BLaER1 (cell line): ENCODE data around the gene SYCE3.

Source experiments
- H3K27ac ChIP-seq: shearing (Covaris generic); formaldehyde crosslinking; 2 replicates; pipeline ENCODE4 v1.8.1; 2022
- H3K27me3 ChIP-seq: shearing (Covaris generic); formaldehyde crosslinking; 2 replicates; pipeline ENCODE4 v1.8.1; 2022
- H3K36me3 ChIP-seq: shearing (Covaris generic); formaldehyde crosslinking; 2 replicates; pipeline ENCODE4 v1.8.1; 2022
- H3K4me1 ChIP-seq: shearing (Covaris generic); formaldehyde crosslinking; 2 replicates; pipeline ENCODE4 v1.8.1; 2022
- H3K4me2 ChIP-seq: shearing (Covaris generic); formaldehyde crosslinking; 2 replicates; pipeline ENCODE4 v1.8.1; 2022
- H3K4me3 ChIP-seq: shearing (Covaris generic); formaldehyde crosslinking; 2 replicates; pipeline ENCODE4 v1.8.1; 2022
- H3K9ac ChIP-seq: shearing (Covaris generic); formaldehyde crosslinking; 2 replicates; pipeline ENCODE4 v1.8.1; 2022
- H3K9me3 ChIP-seq: shearing (Covaris generic); formaldehyde crosslinking; 2 replicates; pipeline ENCODE4 v1.8.1; 2022
- H4K20me1 ChIP-seq: shearing (Covaris generic); formaldehyde crosslinking; 2 replicates; pipeline ENCODE4 v1.8.1; 2022
- Cebpa-rat ChIP-seq: shearing (Covaris generic); IDR thresholded peaks from 2 replicates; pipeline ENCODE4 v1.8.1; 2022

SYCE3 gene

DNA sequence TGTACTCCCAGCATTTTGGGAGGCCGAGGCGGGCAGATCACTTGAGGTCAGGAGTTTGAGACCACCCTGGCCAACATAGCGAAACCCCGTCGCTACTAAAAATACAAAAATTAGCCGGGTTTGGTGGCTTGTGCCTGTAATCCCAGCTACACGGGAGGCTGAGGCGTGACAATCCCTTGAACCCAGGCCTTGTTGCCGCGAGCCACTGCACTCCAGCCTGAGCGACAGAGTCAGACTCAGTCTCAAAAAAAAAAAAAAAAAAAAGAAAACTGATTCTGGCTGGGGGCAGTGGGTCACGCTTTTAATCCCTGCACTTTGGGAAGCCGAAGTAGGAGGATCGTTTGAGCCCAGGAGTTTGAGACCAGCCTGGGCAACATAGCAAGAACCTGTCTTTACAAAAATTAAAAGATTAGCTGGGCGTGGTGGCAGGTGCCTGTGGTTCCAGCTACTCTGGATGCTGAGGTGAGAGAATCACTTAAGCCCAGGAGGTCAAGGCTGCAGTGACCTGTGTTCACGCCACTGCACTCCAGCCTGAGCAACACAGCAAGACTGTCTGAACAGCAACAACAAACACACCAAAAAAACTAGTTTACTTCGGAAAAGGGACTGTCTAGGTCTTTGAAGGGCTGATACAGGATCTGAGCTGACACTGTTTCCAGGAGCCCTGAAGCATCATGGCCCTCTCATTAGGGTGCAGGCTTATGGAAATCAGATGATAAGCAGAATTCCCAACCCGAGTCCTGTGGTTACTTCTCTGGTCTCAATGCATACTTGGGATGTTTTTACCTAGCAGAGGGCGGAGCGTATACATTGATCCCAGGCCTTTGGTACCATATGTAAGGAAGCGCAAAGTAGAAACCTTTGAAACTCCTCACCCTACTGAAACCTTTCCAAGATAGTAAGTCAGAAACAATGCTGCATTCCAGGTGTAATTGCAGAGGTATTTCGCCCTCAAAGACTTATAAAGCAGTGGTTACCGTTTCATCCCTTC is 21.7 kb upstream of the SYCE3 start:
- no peaks in the 10 kb centered on the region for H3K9me3 ChIP-seq
- peaks cover 21% of the 10 kb centered on the region for H3K36me3 ChIP-seq
- peak overlapping the region; percentile 93; the same call in 1 of the 2 replicates for H3K9ac ChIP-seq
- H3K27me3 ChIP-seq = no peaks in the 10 kb centered on the region
- no peak for TF ChIP-seq Cebpa-rat
- no peak overlapping the region for H3K27ac ChIP-seq
- peaks cover 17% of the 10 kb centered on the region for H4K20me1 ChIP-seq
- no peak overlapping the region for H3K4me3 ChIP-seq
- peaks cover 28% of the 10 kb centered on the region for H3K4me1 ChIP-seq
- H3K4me2 ChIP-seq = peak overlapping the region; percentile 92

DNA sequence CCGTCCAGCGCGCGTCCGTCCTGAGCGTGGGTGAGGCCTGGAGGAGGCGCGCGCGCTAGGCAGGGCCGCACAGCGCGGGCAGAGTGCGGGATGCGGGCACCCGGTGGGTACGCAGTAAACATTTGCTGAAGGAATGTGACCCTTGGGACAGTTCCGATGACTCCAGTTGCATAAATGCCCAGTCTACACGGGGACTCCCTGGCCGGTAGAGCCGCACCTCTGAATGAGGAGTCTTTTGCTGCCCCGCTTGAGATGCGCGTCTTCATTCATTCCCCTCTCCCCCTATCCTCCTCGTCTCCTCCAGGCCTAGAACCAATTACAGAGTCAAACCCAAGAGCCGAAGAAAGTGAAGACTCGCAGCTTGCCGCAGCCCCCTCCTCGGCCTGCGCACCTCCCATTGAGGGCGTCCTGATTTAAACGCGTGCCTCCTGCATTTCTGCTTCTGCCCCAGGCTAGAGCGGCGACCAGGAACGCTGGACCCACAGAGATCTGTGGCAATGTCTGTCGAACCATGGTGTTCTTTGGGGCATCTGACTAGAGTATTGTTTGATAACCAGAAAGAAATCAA is 20.7 kb upstream of the SYCE3 start:
- H3K36me3 ChIP-seq = peaks cover 31% of the 10 kb centered on the region
- peaks cover 28% of the 10 kb centered on the region for H3K4me1 ChIP-seq
- H3K4me3 ChIP-seq = peak overlapping the region; percentile 87
- peak overlapping the region; percentile 93 for H3K9ac ChIP-seq
- H3K4me2 ChIP-seq = peak overlapping the region; percentile 92
- no peak for TF ChIP-seq Cebpa-rat
- peaks cover 17% of the 10 kb centered on the region for H4K20me1 ChIP-seq
- no peaks in the 10 kb centered on the region for H3K27me3 ChIP-seq
- H3K9me3 ChIP-seq = no peaks in the 10 kb centered on the region
- peak overlapping the region; percentile 97 for H3K27ac ChIP-seq

DNA sequence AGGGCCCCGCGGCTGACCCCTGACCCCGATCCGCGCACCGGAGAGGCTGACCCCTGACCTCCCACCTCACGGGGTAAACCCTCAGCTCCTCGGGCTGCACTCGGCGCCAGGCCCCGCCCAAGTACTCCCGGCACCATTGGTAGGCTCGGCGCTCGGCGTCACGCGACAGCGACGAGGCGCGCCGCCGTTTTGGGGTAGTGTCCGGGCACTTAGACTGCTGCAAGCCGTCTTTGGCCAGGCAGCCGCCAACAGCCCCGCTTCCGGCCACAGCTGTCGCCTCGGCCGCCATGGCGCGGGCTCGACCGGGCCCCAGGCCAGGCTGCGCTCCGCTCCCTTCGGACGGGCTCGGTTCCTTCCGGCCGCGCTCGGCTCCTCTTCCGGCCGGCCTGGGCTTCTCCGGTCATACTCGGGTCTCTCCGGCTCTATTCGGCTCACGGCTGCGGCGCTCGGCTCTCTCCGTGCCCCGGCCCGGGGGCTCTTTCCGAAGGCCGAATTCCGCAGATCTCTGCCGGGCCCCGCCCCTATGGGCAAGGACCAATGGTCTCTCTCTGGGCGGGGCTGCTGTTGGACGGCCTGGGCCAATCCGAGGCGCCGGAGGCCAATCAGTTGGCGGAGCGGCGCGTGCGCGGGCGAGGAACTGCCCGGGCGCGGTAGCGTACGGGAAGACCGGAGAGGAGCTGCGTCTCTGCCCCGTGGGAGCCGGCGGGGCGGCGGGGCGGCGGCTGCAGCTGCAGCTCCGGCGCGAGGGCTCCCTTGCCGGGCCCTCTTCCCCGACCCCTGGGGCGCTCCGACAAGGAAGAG is 20.0 kb upstream of the SYCE3 start, which contains the start of gene CHKB:
Gene CHKB (minus strand): TSS at position 357 of the 801 bp plus-strand sequence. CDS start 68 bp downstream, at position 289.
- Histone ChIP-seq H4K20me1 (peaks cover 17% of the 10 kb centered on the region), H3K4me2 (peak within 1 kb of the TSS; percentile 96), H3K36me3 (peaks cover 33% of the 10 kb centered on the region), H3K4me3 (peak within 1 kb of the TSS; percentile 87), H3K4me1 (peaks cover 28% of the 10 kb centered on the region), H3K9me3 (no peaks in the 10 kb centered on the region), H3K9ac (peak within 1 kb of the TSS; percentile 93), H3K27me3 (no peaks in the 10 kb centered on the region), H3K27ac (peak within 1 kb of the TSS; percentile 97)
- TF ChIP-seq Cebpa-rat = no peak

DNA sequence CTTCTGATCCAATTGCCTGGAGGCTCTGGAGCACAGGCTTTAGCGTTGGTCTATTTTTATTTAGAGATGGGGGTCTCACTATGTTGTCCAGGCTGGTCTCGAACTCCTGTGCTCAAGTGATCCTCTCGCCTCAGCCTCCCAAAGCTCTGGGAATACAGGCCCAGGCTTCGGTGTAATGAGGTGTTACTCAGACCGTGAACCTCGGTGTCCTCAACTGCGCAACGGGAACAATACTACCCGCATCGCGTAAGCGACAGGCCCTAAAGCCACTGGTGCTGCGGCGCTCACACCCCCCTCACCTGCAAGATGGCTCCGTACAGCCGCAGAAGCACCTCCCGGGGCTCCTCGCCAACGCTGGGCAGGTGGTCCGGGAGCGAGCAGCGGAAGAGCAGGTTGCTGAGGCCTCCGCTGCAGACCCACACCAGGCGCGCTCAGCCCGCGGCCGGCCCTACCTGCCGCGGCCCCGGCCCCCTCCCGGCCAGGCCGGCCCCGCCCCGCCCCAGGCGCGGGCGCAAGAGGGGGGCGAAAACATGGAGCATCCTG is 19.3 kb upstream of the SYCE3 start:
- H4K20me1 ChIP-seq = peaks cover 12% of the 10 kb centered on the region
- H3K9ac ChIP-seq = peak overlapping the region; percentile 93
- no peaks in the 10 kb centered on the region for H3K27me3 ChIP-seq
- peaks cover 39% of the 10 kb centered on the region for H3K36me3 ChIP-seq
- peak overlapping the region; percentile 87 for H3K4me3 ChIP-seq
- no peak for TF ChIP-seq Cebpa-rat
- peaks cover 28% of the 10 kb centered on the region for H3K4me1 ChIP-seq
- H3K27ac ChIP-seq = peak overlapping the region; percentile 97
- H3K9me3 ChIP-seq = no peaks in the 10 kb centered on the region
- H3K4me2 ChIP-seq = peak overlapping the region; percentile 96

DNA sequence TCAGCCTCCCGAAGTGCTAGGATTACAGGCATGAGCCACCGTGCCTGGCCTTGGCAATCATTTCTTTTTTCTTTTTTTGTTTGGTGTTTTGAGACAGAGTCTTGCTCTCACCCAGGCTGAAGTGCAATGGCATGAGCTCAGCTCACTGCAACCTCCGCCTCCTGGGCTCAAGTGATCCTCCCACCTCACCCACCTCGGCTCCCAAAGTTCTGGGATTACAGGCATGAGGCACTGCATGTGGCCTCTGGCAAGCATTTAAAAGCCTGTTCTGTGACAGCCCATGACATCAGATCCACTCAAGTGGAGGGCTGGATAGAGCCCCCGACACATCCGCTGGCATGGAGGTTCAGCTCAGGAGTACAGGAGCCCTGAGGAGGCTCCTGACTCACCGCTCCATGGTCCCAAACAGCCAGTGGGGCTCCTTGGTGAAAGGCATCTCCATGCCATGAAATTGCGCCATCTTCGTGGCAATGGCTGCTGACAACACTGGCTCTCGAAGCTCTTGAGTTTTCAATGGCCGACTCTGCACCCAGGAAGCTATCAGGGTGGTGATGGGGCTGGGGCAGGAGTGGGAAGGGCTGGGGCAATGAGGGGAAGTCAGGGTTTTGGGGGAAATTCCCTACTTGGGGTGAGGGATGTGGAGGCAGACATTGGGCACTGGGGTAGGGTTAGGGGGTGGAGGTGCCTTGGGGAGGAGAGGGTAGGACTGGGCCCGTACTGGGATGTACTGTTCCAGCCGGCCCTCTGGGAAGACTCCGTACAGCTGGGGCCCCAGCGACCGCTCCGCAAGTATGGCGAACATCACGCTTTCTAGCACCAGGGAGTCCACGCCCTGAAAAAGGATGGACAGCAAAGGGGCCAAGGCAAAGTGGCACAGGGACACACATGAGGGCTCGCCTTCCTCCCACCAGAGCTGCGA is 18.6 kb upstream of the SYCE3 start:
- peak overlapping the region; percentile 97; the same call in 1 of the 2 replicates for H3K27ac ChIP-seq
- peaks cover 28% of the 10 kb centered on the region for H3K4me1 ChIP-seq
- H3K36me3 ChIP-seq = peaks cover 46% of the 10 kb centered on the region

DNA sequence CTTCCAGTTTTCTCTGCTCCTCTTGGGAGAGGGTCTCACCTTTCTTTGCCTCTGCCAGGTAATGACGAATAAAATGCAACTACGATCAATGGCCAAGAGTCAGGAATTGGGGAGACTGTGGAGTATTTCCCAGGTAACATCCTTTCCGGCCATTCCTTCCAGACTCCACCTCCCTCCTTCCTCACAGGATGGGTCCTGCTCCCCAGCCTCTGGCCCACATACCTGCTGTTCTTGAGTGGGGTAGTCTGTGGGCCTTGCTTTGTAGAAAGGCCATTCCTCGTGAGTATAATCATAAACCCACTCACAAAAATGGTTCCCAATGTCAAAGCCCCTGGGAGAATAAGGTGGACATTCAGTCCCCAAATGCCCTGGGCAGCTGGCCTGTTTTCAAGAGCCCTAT is 17.0 kb upstream of the SYCE3 start:
- H3K36me3 ChIP-seq = peaks cover 58% of the 10 kb centered on the region
- no peaks in the 10 kb centered on the region for H3K9me3 ChIP-seq
- 0 out of 2 replicates have a peak overlapping the region, but pooled peaks have one; percentile 10 for H3K9ac ChIP-seq
- H3K27me3 ChIP-seq = no peaks in the 10 kb centered on the region
- H4K20me1 ChIP-seq = peaks cover 20% of the 10 kb centered on the region
- peaks cover 28% of the 10 kb centered on the region for H3K4me1 ChIP-seq
- no peak overlapping the region for H3K27ac ChIP-seq
- no peak overlapping the region for H3K4me2 ChIP-seq
- no peak for TF ChIP-seq Cebpa-rat
- no peak overlapping the region for H3K4me3 ChIP-seq

More for the DNA sequence above, 18.6 kb upstream of the SYCE3 start:
- Histone ChIP-seq H3K4me2 (peak overlapping the region; percentile 96), H3K4me3 (peak overlapping the region; percentile 87), H3K9me3 (no peaks in the 10 kb centered on the region), H3K9ac (peak overlapping the region; percentile 93), H4K20me1 (peaks cover 14% of the 10 kb centered on the region), H3K27me3 (no peaks in the 10 kb centered on the region)
- TF ChIP-seq Cebpa-rat = no peak

DNA sequence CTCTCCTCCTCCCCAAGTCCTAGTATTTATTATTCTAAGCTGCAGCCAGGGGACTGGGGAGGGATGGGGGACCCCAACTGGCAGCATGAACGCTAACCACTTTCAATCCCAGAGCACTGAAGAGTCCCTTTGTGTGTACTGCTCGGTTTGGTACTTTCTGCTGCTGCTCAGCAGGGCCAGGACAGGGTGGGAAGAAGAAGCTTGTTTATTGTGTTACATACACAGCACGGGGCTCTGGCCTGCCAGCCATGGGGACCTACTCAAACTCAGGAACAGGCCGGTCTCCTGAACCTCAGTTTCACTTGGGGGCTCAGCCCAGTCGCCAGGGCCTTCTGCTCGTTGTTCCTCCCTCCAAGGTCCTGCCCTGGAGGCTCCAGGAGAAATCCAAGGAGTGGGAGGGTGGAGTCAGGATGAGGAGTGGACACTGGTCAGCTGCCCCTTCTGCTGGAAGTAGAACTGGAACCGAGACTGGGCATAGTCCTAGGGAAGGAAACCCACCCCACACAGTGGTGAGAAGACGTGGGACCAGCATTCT is 16.1 kb upstream of the SYCE3 start:
- H3K4me1 ChIP-seq = peaks cover 25% of the 10 kb centered on the region
- no peak overlapping the region for H3K9ac ChIP-seq
- no peak overlapping the region for H3K4me2 ChIP-seq
- H3K27me3 ChIP-seq = no peaks in the 10 kb centered on the region
- peaks cover 25% of the 10 kb centered on the region for H4K20me1 ChIP-seq
- H3K9me3 ChIP-seq = no peaks in the 10 kb centered on the region
- TF ChIP-seq Cebpa-rat = no peak
- H3K4me3 ChIP-seq = no peak overlapping the region
- H3K27ac ChIP-seq = no peak overlapping the region
- peaks cover 68% of the 10 kb centered on the region for H3K36me3 ChIP-seq

DNA sequence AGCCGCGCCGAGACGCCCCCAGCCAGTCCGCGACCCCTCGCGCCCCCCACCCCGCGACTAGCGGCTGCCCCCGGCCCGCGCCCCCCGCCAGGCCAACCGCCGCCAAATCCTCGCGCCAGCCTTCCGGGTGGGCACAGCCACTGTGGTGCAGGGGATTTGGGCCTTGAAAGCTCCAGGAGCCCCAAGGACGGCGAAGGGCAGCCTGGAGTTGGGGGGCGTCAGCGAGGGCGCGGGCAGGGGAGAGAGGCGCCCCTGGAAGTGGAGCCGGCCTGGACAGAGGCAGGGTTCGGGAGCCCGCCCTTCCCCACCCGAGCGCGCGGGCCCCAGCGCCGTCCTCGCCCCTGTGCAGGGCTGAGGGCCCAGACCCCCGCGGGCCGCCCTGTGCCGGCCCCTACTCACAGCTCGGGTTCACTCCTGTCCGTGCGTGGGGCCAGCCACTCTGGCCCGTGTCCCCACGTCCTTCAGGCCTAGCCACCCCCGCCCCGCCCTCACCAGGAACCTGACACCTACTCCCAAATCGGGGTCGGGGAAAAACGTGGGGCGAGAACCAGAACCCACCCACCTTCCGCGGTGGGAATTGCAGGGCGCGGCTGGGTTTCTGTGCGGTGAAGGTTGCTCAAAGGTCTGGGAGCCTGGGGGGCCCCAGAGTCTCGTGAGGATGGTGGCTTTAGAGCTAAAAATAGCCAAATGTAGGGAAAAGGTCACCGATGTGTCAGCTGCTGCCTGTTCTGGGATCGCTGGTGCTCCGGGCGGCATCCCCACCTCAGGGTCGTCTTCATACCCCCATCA is 15.5 kb upstream of the SYCE3 start, which contains the start of gene CPT1B:
Gene CPT1B (minus strand): TSS at position 441 of the 789 bp plus-strand sequence. CDS start 512 bp downstream, outside the sequence.
- peaks cover 74% of the 10 kb centered on the region for H3K36me3 ChIP-seq

More for the DNA sequence above, 15.5 kb upstream of the SYCE3 start, which contains the start of gene CPT1B:
- Histone ChIP-seq H4K20me1 (peaks cover 23% of the 10 kb centered on the region), H3K27ac (no peak within 1 kb of the TSS), H3K4me1 (peaks cover 19% of the 10 kb centered on the region), H3K4me3 (no peak within 1 kb of the TSS), H3K9ac (no peak within 1 kb of the TSS), H3K9me3 (no peaks in the 10 kb centered on the region), H3K27me3 (no peaks in the 10 kb centered on the region), H3K4me2 (no peak within 1 kb of the TSS)
- TF ChIP-seq Cebpa-rat = no peak
